Fibroblast of lung (primary cell): ENCODE data around the gene GAS7.

Experiments
- EZH2 ChIP-seq: IDR thresholded peaks from 2 replicates; pipeline ENCODE4 v1.5.1; 2012; ENCODE audit warnings: low read length, control low read depth, mild to moderate bottlenecking; ENCODE audit errors: missing control alignments
- TF ChIP-seq, protein P1 (sequence below), 2 donors: IDR thresholded peaks in 1 of 2; conservative IDR thresholded peaks in 1 of 2; 1 replicate in 1 of 2; 2 replicates in 1 of 2; pipeline ENCODE4 v1.5.1; 2011 to 2012; ENCODE audit warnings: low read length in 2 of 2, control low read depth in 1 of 2, inconsistent platforms in 1 of 2, low read depth in 1 of 2, mild to moderate bottlenecking in 1 of 2

DNA sequence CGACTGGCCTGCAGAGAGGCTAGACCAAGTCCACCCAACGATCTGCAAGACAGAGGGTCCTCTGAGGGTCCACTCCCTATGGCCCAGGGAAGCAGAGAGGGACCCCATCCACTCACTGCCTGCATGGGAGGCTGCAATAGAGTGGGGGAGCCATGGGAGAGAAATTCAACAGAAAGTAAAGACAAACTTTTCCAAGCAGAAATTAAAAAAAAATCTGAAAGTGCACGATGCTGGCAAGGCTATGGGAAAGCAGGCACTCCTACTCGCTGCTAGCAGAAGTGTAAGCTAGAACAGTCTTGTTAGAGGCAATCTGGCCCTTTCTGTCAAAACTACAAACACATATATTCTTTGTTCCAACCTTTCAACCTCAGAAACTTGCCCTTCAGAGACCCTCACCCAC lies 85.4 kb downstream of the GAS7 start:
- TF ChIP-seq, protein P1, sequence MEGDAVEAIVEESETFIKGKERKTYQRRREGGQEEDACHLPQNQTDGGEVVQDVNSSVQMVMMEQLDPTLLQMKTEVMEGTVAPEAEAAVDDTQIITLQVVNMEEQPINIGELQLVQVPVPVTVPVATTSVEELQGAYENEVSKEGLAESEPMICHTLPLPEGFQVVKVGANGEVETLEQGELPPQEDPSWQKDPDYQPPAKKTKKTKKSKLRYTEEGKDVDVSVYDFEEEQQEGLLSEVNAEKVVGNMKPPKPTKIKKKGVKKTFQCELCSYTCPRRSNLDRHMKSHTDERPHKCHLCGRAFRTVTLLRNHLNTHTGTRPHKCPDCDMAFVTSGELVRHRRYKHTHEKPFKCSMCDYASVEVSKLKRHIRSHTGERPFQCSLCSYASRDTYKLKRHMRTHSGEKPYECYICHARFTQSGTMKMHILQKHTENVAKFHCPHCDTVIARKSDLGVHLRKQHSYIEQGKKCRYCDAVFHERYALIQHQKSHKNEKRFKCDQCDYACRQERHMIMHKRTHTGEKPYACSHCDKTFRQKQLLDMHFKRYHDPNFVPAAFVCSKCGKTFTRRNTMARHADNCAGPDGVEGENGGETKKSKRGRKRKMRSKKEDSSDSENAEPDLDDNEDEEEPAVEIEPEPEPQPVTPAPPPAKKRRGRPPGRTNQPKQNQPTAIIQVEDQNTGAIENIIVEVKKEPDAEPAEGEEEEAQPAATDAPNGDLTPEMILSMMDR (conservative IDR thresholded peaks at IDR 0.05 in 1 of 2, IDR thresholded peaks at IDR 0.05 in 1 of 2; ENCODE audit: low read depth in 1 of 2, low read length in 2 of 2), result no peak
- no peak for TF ChIP-seq EZH2
